SU-DHL-6 (cell line): ENCODE results near the gene TPD52L1.

ENCODE experiments used
- H2AFZ ChIP-seq: fragments of 200-600 bp; sonication (generic); 2 replicates; pipeline ENCODE4 v1.6.1; 2014; ENCODE audit warnings: low read depth, mild to moderate bottlenecking, moderate library complexity, mixed read lengths, antibody characterized with exemption, low read length; ENCODE audit not compliant: severe bottlenecking
- H3F3A ChIP-seq: fragments of 200-600 bp; shearing (Covaris generic); 2 replicates; pipeline ENCODE4 v1.6.0; 2016; ENCODE audit warnings: antibody characterized with exemption, mild to moderate bottlenecking; ENCODE audit not compliant: insufficient read depth
- H3K27ac ChIP-seq: fragments of 200-600 bp; sonication (generic); 2 replicates; pipeline ENCODE4 v1.5.1; 2016; ENCODE audit warnings: low read depth, mild to moderate bottlenecking, low read length, moderate library complexity, mixed read lengths
- H3K27me3 ChIP-seq: fragments of 200-600 bp; sonication (generic), shearing (Covaris generic); 2 replicates; pipeline ENCODE4 v1.6.0; 2014; ENCODE audit warnings: mild to moderate bottlenecking, low read length
- H3K36me3 ChIP-seq: fragments of 200-600 bp; sonication (generic); 2 replicates; pipeline ENCODE4 v1.6.1; 2014; ENCODE audit warnings: mild to moderate bottlenecking, low read length, mixed read lengths
- H3K4me2 ChIP-seq: fragments of 300-600, 200-600 bp; shearing (Covaris generic), sonication (generic); 2 replicates; pipeline ENCODE4 v1.6.0; 2014; ENCODE audit warnings: low read length, low read depth, mild to moderate bottlenecking; ENCODE audit not compliant: poor library complexity, severe bottlenecking
- H3K4me3 ChIP-seq: fragments of 200-600 bp; sonication (generic); 2 replicates; pipeline ENCODE4 v1.5.1; 2014; ENCODE audit warnings: antibody characterized with exemption, low read length, mild to moderate bottlenecking, mixed read lengths; ENCODE audit not compliant: insufficient read depth, poor library complexity, severe bottlenecking
- H3K79me2 ChIP-seq: fragments of 200-600 bp; sonication (generic); 2 replicates; pipeline ENCODE4 v1.6.1; 2014; ENCODE audit warnings: mild to moderate bottlenecking, low read length, moderate library complexity; ENCODE audit not compliant: insufficient read depth
- H3K9ac ChIP-seq: fragments of 200-600 bp; sonication (generic); 2 replicates; pipeline ENCODE4 v1.7.0; 2014; ENCODE audit warnings: mild to moderate bottlenecking, low read length
- H3K9me2 ChIP-seq: fragments of 200-600 bp; sonication (generic); replicated peaks from 2 replicates; pipeline ENCODE4 v1.6.1; 2014; ENCODE audit warnings: low read length; ENCODE audit not compliant: insufficient read depth
- H3K9me3 ChIP-seq: fragments of 200-600 bp; sonication (generic); 2 replicates; pipeline ENCODE4 v1.6.1; 2014; ENCODE audit warnings: low read length, mixed read lengths; ENCODE audit not compliant: insufficient read depth
- H4K20me1 ChIP-seq: fragments of 200-600 bp; sonication (generic); 2 replicates; pipeline ENCODE4 v1.6.1; 2014; ENCODE audit warnings: low read depth, mild to moderate bottlenecking, antibody characterized with exemption, low read length, moderate library complexity, mixed read lengths
- CTCF ChIP-seq: fragments of 200-600 bp; sonication (generic); IDR thresholded peaks from one replicate; pipeline ENCODE4 v1.5.1; 2017; ENCODE audit warnings: antibody characterized with exemption, mild to moderate bottlenecking, low read length, moderate library complexity; ENCODE audit not compliant: insufficient read depth, poor library complexity, severe bottlenecking
- EZH2phosphoT487 ChIP-seq: fragments of 200-600 bp; sonication (generic), shearing (Covaris generic); conservative IDR thresholded peaks from 2 replicates; pipeline ENCODE4 v1.6.1; 2018; ENCODE audit warnings: mild to moderate bottlenecking, antibody characterized with exemption, low read length, moderate library complexity, mixed read lengths

TPD52L1 gene

GRCh38 chr6:125217369-125217768 lies 63.8 kb downstream of the TPD52L1 start:
- H3F3A ChIP-seq = no peaks in the 10 kb centered on the region
- TF ChIP-seq CTCF (no peak), EZH2phosphoT487 (no peak)
- H2AFZ ChIP-seq = no peak overlapping the region
- no peaks in the 10 kb centered on the region for H4K20me1 ChIP-seq
- no peak overlapping the region for H3K27ac ChIP-seq
- no peaks in the 10 kb centered on the region for H3K79me2 ChIP-seq
- H3K36me3 ChIP-seq = no peaks in the 10 kb centered on the region
- no peaks in the 10 kb centered on the region for H3K9me3 ChIP-seq
- no peak overlapping the region for H3K9ac ChIP-seq
- H3K9me2 ChIP-seq = no peaks in the 10 kb centered on the region; the same call in 1 of the 2 replicates
- no peak overlapping the region for H3K4me3 ChIP-seq
- H3K4me2 ChIP-seq = no peak overlapping the region
- H3K27me3 ChIP-seq = 0 out of 2 replicates have a peak, but pooled peaks cover 3% of the 10 kb centered on the region

GRCh38 chr6:125217992-125218391 lies 64.4 kb downstream of the TPD52L1 start:
- TF ChIP-seq CTCF (no peak), EZH2phosphoT487 (no peak)

GRCh38 chr6:125219361-125219895 lies 65.9 kb downstream of the TPD52L1 start:
- no peak overlapping the region for H3K9ac ChIP-seq
- H3K27ac ChIP-seq = no peak overlapping the region
- H3K4me3 ChIP-seq = no peak overlapping the region
- H3K79me2 ChIP-seq = no peaks in the 10 kb centered on the region
- H4K20me1 ChIP-seq = no peaks in the 10 kb centered on the region
- H3K27me3 ChIP-seq = no peaks in the 10 kb centered on the region
- no peaks in the 10 kb centered on the region for H3K9me3 ChIP-seq
- H3F3A ChIP-seq = no peaks in the 10 kb centered on the region
- H3K9me2 ChIP-seq = no peaks in the 10 kb centered on the region
- H3K36me3 ChIP-seq = no peaks in the 10 kb centered on the region
- H3K4me2 ChIP-seq = no peak overlapping the region
- TF ChIP-seq EZH2phosphoT487 = no peak
- TF ChIP-seq CTCF = no peak
- no peak overlapping the region for H2AFZ ChIP-seq

More at GRCh38 chr6:125217992-125218391, 64.4 kb downstream of the TPD52L1 start:
- H3K9me2 ChIP-seq = no peaks in the 10 kb centered on the region; the same call in 1 of the 2 replicates
- H3F3A ChIP-seq = no peaks in the 10 kb centered on the region
- no peak overlapping the region for H2AFZ ChIP-seq
- H3K27ac ChIP-seq = no peak overlapping the region
- 0 out of 2 replicates have a peak, but pooled peaks cover 3% of the 10 kb centered on the region for H3K27me3 ChIP-seq
- H3K4me3 ChIP-seq = no peak overlapping the region
- H3K9me3 ChIP-seq = no peaks in the 10 kb centered on the region
- no peaks in the 10 kb centered on the region for H3K79me2 ChIP-seq
- no peak overlapping the region for H3K4me2 ChIP-seq
- no peaks in the 10 kb centered on the region for H3K36me3 ChIP-seq
- H3K9ac ChIP-seq = no peak overlapping the region
- H4K20me1 ChIP-seq = no peaks in the 10 kb centered on the region
